ENCODE data around the gene HOPX. TPM values are rescaled to one million over a fixed set of nuclear protein-coding genes. Genes with fewer than 3 reads are reported as not detected.

Gene HOPX
- total and polyA plus RNA-seq, 2 of the 8 experiments (the other 6 are each of a cell fraction or from before 2014, with no cell fraction given): not detected

DNA sequence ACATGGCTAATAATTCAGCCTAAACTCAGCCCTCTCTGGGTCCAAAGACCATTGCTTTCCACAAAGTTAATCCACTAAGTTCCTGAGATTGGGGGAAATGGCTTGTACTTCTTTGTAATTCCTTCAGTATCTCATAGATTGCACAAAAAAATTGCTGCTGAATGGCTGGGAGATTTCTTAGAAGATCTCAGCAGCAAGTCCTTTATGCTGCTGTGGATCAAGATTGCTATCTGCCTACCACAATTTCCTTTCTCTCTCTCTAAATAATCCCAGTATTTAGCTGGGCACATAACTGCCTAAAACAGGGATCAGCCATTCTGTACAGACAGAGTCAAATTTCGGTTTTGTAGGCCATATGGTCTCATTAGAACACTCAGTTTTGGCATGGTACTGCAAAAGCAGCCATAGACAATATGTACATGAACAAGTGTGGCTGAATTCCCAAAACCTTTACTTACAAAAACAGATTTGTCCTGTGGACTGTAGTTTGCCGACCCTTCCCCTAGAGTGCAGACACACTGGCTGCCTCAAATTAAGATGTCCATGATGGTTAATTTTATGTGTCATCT lies 18.5 kb upstream of the HOPX start (continued):
- TF ChIP-seq, protein P1, sequence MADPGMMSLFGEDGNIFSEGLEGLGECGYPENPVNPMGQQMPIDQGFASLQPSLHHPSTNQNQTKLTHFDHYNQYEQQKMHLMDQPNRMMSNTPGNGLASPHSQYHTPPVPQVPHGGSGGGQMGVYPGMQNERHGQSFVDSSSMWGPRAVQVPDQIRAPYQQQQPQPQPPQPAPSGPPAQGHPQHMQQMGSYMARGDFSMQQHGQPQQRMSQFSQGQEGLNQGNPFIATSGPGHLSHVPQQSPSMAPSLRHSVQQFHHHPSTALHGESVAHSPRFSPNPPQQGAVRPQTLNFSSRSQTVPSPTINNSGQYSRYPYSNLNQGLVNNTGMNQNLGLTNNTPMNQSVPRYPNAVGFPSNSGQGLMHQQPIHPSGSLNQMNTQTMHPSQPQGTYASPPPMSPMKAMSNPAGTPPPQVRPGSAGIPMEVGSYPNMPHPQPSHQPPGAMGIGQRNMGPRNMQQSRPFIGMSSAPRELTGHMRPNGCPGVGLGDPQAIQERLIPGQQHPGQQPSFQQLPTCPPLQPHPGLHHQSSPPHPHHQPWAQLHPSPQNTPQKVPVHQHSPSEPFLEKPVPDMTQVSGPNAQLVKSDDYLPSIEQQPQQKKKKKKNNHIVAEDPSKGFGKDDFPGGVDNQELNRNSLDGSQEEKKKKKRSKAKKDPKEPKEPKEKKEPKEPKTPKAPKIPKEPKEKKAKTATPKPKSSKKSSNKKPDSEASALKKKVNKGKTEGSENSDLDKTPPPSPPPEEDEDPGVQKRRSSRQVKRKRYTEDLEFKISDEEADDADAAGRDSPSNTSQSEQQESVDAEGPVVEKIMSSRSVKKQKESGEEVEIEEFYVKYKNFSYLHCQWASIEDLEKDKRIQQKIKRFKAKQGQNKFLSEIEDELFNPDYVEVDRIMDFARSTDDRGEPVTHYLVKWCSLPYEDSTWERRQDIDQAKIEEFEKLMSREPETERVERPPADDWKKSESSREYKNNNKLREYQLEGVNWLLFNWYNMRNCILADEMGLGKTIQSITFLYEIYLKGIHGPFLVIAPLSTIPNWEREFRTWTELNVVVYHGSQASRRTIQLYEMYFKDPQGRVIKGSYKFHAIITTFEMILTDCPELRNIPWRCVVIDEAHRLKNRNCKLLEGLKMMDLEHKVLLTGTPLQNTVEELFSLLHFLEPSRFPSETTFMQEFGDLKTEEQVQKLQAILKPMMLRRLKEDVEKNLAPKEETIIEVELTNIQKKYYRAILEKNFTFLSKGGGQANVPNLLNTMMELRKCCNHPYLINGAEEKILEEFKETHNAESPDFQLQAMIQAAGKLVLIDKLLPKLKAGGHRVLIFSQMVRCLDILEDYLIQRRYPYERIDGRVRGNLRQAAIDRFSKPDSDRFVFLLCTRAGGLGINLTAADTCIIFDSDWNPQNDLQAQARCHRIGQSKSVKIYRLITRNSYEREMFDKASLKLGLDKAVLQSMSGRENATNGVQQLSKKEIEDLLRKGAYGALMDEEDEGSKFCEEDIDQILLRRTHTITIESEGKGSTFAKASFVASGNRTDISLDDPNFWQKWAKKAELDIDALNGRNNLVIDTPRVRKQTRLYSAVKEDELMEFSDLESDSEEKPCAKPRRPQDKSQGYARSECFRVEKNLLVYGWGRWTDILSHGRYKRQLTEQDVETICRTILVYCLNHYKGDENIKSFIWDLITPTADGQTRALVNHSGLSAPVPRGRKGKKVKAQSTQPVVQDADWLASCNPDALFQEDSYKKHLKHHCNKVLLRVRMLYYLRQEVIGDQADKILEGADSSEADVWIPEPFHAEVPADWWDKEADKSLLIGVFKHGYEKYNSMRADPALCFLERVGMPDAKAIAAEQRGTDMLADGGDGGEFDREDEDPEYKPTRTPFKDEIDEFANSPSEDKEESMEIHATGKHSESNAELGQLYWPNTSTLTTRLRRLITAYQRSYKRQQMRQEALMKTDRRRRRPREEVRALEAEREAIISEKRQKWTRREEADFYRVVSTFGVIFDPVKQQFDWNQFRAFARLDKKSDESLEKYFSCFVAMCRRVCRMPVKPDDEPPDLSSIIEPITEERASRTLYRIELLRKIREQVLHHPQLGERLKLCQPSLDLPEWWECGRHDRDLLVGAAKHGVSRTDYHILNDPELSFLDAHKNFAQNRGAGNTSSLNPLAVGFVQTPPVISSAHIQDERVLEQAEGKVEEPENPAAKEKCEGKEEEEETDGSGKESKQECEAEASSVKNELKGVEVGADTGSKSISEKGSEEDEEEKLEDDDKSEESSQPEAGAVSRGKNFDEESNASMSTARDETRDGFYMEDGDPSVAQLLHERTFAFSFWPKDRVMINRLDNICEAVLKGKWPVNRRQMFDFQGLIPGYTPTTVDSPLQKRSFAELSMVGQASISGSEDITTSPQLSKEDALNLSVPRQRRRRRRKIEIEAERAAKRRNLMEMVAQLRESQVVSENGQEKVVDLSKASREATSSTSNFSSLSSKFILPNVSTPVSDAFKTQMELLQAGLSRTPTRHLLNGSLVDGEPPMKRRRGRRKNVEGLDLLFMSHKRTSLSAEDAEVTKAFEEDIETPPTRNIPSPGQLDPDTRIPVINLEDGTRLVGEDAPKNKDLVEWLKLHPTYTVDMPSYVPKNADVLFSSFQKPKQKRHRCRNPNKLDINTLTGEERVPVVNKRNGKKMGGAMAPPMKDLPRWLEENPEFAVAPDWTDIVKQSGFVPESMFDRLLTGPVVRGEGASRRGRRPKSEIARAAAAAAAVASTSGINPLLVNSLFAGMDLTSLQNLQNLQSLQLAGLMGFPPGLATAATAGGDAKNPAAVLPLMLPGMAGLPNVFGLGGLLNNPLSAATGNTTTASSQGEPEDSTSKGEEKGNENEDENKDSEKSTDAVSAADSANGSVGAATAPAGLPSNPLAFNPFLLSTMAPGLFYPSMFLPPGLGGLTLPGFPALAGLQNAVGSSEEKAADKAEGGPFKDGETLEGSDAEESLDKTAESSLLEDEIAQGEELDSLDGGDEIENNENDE (IDR thresholded peaks at IDR 0.05; ENCODE audit: insufficient replicate concordance, low read length): no peak
- TF ChIP-seq ASH2L (IDR thresholded peaks at IDR 0.05; ENCODE audit: low read length): no peak
- TF ChIP-seq EGR1 (IDR thresholded peaks at IDR 0.05; ENCODE audit: borderline replicate concordance, low read depth, low read length): no peak
- TF ChIP-seq KDM5A (IDR thresholded peaks at IDR 0.05; ENCODE audit: low read length): no peak
- TF ChIP-seq KDM4A (IDR thresholded peaks at IDR 0.05; ENCODE audit: low read depth, low read length, severe bottlenecking): no peak
- TF ChIP-seq SRF (IDR thresholded peaks at IDR 0.05; ENCODE audit: low read depth, low read length): no peak
- TF ChIP-seq NRF1 (IDR thresholded peaks at IDR 0.05; ENCODE audit: low read depth, low read length): no peak

Data from H1 (cell line).